IPS-18a (cell line): ENCODE data around the gene GRPEL2.

Experiments used
- H3K27ac ChIP-seq: one replicate; pipeline ENCODE4 v1.5.1; 2013; ENCODE audit warnings: low read length
- H3K27me3 ChIP-seq: one replicate; pipeline ENCODE4 v1.6.1; 2013; ENCODE audit warnings: mild to moderate bottlenecking, low read length; ENCODE audit not compliant: control insufficient read depth, insufficient read depth
- H3K36me3 ChIP-seq: one replicate; pipeline ENCODE4 v1.6.1; 2013; ENCODE audit warnings: low read depth, low read length; ENCODE audit not compliant: control insufficient read depth
- H3K4me1 ChIP-seq: one replicate; pipeline ENCODE4 v1.6.1; 2013; ENCODE audit warnings: low read depth, low read length; ENCODE audit not compliant: control insufficient read depth
- H3K4me3 ChIP-seq: one replicate; pipeline ENCODE4 v1.5.1; 2013; ENCODE audit warnings: low read length
- H3K9ac ChIP-seq: one replicate; pipeline ENCODE4 v1.6.1; 2013; ENCODE audit warnings: mild to moderate bottlenecking, low read length, moderate library complexity
- H3K9me3 ChIP-seq: one replicate; pipeline ENCODE4 v1.6.1; 2013; ENCODE audit warnings: low read depth, low read length; ENCODE audit not compliant: control insufficient read depth

GRPEL2 gene

GRCh38 chr5:149341876-149342275 lies 3.4 kb upstream of the GRPEL2 start:
- Histone ChIP-seq H3K27me3 (no peaks in the 10 kb centered on the region), H3K9ac (no peak overlapping the region), H3K36me3 (no peaks in the 10 kb centered on the region), H3K27ac (no peak overlapping the region), H3K9me3 (no peaks in the 10 kb centered on the region), H3K4me3 (no peak overlapping the region), H3K4me1 (no peaks in the 10 kb centered on the region)

DNA sequence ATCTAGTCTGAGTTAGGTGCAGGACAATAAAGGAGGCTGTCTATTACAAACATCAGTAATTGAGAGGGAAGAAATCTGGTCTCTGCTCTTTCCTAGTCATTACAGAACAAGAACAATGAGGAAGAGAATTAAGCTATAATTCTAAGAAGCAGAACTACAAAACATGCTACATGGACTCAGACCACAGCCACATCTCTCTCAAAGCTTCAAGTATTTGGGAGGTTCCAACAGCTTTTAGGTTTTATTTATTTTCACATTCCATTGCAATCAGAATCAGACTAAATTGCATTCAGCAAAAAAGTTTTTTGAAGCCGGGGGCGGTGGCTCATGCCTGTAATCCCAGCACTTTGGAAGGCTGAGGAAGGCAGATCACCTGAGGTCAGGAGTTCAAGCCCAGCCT lies 1.1 kb upstream of the GRPEL2 start:
- H3K4me3 ChIP-seq, result no peak overlapping the region
- no peak overlapping the region for H3K9ac ChIP-seq
- no peak overlapping the region for H3K27ac ChIP-seq
- H3K9me3 ChIP-seq, result no peaks in the 10 kb centered on the region
- H3K36me3 ChIP-seq, result peaks cover 21% of the 10 kb centered on the region
- H3K4me1 ChIP-seq, result no peaks in the 10 kb centered on the region
- no peaks in the 10 kb centered on the region for H3K27me3 ChIP-seq

DNA sequence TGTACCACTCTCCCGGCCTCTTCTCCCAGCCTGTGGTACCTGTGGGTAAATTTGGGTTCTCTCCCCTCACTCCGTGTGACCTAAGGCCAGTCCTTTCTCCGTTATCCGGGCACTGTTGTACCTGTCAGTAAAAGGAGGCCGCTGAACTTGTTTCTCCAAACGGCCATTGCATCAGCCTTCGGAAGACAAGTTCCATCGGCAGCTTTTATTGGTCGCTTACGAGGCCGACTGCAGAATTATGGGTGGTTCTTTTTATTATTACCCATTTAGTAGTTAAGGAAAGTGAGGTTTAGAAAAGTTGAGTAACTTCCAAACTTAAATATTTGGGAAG lies 558 bp downstream of the GRPEL2 start:
- no peaks in the 10 kb centered on the region for H3K9me3 ChIP-seq
- H3K4me3 ChIP-seq, result peak overlapping the region; percentile 86
- peaks cover 38% of the 10 kb centered on the region for H3K36me3 ChIP-seq
- H3K27me3 ChIP-seq, result no peaks in the 10 kb centered on the region
- peak overlapping the region; percentile 76 for H3K9ac ChIP-seq
- peak overlapping the region; percentile 81 for H3K27ac ChIP-seq
- no peaks in the 10 kb centered on the region for H3K4me1 ChIP-seq

GRCh38 chr5:149348518-149348917 lies 3.2 kb downstream of the GRPEL2 start:
- Histone ChIP-seq H3K36me3 (peaks cover 64% of the 10 kb centered on the region), H3K27me3 (no peaks in the 10 kb centered on the region), H3K9ac (no peak overlapping the region), H3K27ac (no peak overlapping the region), H3K4me1 (no peaks in the 10 kb centered on the region), H3K9me3 (no peaks in the 10 kb centered on the region), H3K4me3 (no peak overlapping the region)

DNA sequence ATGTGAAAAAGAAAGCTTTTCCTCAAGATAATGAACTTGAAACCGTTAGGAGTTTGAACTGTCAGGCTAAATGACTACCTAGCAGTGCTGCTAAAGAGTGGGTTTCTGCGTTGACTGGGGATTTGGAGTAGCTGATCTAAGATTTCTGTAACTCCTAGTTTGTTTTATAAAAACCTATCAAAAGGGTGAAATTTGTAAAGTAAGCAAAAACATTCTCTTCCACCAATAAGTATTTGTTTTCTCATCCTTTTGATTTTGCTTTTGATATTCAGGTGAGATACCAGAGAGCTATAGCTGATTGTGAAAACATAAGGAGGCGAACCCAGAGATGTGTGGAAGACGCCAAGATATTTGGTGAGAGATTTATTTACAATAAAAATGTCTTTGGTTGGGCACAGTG lies 4.1 kb downstream of the GRPEL2 start:
- Histone ChIP-seq H3K4me1 (no peaks in the 10 kb centered on the region), H3K9ac (no peak overlapping the region), H3K27ac (no peak overlapping the region)

GRCh38 chr5:149352169-149352568 lies 6.9 kb downstream of the GRPEL2 start:
- H3K27ac ChIP-seq, result no peak overlapping the region
- peaks cover under 1% of the 10 kb centered on the region for H3K4me1 ChIP-seq
- H3K27me3 ChIP-seq, result no peaks in the 10 kb centered on the region
- H3K36me3 ChIP-seq, result peaks cover 72% of the 10 kb centered on the region
- H3K9me3 ChIP-seq, result no peaks in the 10 kb centered on the region
- H3K9ac ChIP-seq, result no peak overlapping the region
- H3K4me3 ChIP-seq, result no peak overlapping the region

More for the DNA sequence above, 4.1 kb downstream of the GRPEL2 start:
- no peak overlapping the region for H3K4me3 ChIP-seq
- peaks cover 71% of the 10 kb centered on the region for H3K36me3 ChIP-seq
- no peaks in the 10 kb centered on the region for H3K27me3 ChIP-seq
- H3K9me3 ChIP-seq, result no peaks in the 10 kb centered on the region

DNA sequence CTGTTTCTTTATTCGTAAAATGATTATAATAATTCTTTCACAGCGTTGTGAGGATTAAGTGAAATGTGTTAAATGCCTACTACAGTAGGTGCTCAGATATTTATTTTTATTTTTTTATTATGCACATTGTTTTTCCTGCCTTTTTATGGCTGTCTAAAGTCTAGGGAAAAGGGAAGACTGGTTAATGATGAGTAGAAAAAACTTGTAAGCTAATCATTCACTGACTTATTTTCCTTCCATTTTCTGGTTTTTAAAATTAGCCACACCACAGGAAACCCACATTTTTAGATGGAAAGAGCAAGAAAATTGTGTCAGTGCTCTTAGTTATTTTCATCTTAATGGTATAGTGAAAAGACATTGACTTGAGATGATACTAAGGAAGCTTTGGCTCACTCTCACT lies 8.6 kb downstream of the GRPEL2 start:
- peaks cover 9% of the 10 kb centered on the region for H3K4me1 ChIP-seq
- H3K27me3 ChIP-seq, result no peaks in the 10 kb centered on the region
- no peak overlapping the region for H3K9ac ChIP-seq
- H3K9me3 ChIP-seq, result no peaks in the 10 kb centered on the region
- H3K36me3 ChIP-seq, result peaks cover 55% of the 10 kb centered on the region
- H3K27ac ChIP-seq, result no peak overlapping the region
- no peak overlapping the region for H3K4me3 ChIP-seq

- Histone ChIP-seq H3K9me3 (no peaks in the 10 kb centered on the region), H3K4me3 (no peak overlapping the region), H3K36me3 (peaks cover 37% of the 10 kb centered on the region), H3K27me3 (no peaks in the 10 kb centered on the region), H3K27ac (no peak overlapping the region), H3K9ac (no peak overlapping the region), H3K4me1 (peaks cover 9% of the 10 kb centered on the region)
Measured at GRCh38 chr5:149355688-149356087, 10.4 kb downstream of the GRPEL2 start.

DNA sequence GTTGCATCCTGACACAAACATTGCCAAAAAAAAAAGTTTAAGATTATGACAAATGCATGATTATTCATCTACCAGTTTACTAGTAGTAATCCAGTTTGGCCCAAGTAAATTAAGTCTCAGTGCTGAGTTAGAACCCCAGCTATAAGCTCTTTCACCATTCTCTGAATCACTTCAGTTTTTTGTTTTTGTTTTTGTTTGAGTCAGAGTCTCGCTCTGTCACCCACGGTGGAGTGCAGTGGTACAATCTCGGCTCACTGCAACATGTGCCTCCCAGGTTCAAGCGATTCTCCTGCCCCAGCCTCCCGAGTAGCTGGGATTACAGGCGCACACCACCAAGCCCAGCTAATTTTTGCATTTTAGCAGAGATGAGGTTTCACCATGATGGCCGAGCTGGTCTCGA lies 11.1 kb downstream of the GRPEL2 start:
- peaks cover 9% of the 10 kb centered on the region for H3K4me1 ChIP-seq
- H3K27me3 ChIP-seq, result no peaks in the 10 kb centered on the region
- H3K4me3 ChIP-seq, result no peak overlapping the region
- H3K36me3 ChIP-seq, result peaks cover 30% of the 10 kb centered on the region
- H3K27ac ChIP-seq, result no peak overlapping the region
- H3K9me3 ChIP-seq, result no peaks in the 10 kb centered on the region
- no peak overlapping the region for H3K9ac ChIP-seq

DNA sequence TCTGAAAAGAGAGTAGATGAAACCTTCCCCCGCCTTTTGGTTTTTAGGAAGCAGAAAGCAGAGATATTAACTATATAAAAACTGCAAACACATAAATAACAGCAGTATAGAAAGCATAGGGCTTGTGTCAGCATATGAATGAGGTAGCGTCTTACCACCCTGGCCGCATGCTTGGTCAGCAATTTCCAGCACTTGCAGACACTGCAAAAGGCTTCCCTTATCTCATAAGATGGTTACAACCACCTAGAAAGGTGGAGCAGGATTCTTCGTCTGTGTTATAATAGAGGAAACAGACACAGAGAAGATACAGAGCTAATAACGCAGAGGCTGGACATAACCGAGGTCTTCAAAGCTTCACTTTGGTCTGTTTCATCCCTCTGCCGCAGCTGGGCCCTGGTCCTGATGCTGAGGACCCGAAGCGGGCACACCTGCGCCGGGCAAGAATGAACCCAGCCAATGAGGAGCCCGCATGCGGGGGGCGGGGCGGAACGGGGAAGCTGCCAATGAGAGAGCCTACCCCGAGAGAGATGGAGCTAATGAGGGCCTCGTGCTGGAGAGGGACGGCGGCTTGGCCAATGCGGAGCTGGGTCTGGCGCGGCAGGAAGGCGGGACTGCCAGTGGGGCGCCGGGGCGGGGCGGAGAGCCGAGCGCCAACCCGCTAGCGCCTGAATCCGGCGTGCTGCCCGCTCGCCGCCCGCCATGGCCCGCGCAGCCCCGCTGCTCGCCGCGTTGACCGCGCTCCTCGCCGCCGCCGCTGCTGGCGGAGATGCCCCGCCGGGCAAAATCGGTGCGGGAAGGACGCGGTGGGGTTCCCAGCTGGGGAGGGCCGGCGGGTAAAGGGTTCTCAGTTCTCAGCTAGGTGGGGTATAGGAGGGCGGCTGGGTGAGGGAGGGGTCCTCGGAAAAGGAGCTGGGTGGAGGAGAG lies 12.3 kb downstream of the GRPEL2 start, which contains the start of gene PCYOX1L:
TSS of gene PCYOX1L (plus strand) at position 677 of the 924 bp plus-strand sequence. CDS start at position 700, 23 bp downstream.
- Histone ChIP-seq H3K4me3 (peak within 1 kb of the TSS; percentile 81), H3K27me3 (no peaks in the 10 kb centered on the region), H3K36me3 (peaks cover 18% of the 10 kb centered on the region), H3K4me1 (peaks cover 9% of the 10 kb centered on the region), H3K9ac (peak within 1 kb of the TSS; percentile 59), H3K9me3 (no peaks in the 10 kb centered on the region), H3K27ac (no peak within 1 kb of the TSS)

GRCh38 chr5:149358294-149358651 lies 13.0 kb downstream of the GRPEL2 start:
- Histone ChIP-seq H3K9ac (peak overlapping the region; percentile 59), H3K9me3 (no peaks in the 10 kb centered on the region), H3K4me3 (peak overlapping the region; percentile 81), H3K27ac (no peak overlapping the region), H3K4me1 (peaks cover 9% of the 10 kb centered on the region), H3K36me3 (peaks cover 11% of the 10 kb centered on the region), H3K27me3 (no peaks in the 10 kb centered on the region)
